Esophagus muscularis mucosa (tissue), 4 donors: Measurements from ENCODE around the gene ISG20.

ENCODE experiments used
- EP300 ChIP-seq: sonication (generic); formaldehyde crosslinking; IDR thresholded peaks from one replicate; pipeline ENCODE4 v1.6.1; 2017; ENCODE audit warnings: antibody characterized with exemption
- POLR2A ChIP-seq: fragments of 450-650 bp; IDR thresholded peaks from one replicate; pipeline ENCODE4 v1.6.1; 2017; ENCODE audit warnings: antibody characterized with exemption, moderate library complexity, mild to moderate bottlenecking, low read depth
- POLR2AphosphoS5 ChIP-seq, 2 donors: sonication (generic); formaldehyde crosslinking; IDR thresholded peaks; one replicate each; pipeline ENCODE4 v1.6.1; 2017; ENCODE audit warnings: antibody characterized with exemption in 2 of 2
- TF ChIP-seq, protein P1 (sequence below), 3 experiments: fragments of 200-600 bp in 2 of 3; fragments of 450-650 bp in 1 of 3; sonication (generic) in 2 of 3; IDR thresholded peaks; one replicate each; pipeline ENCODE4 v1.5.1; 2017 to 2019; ENCODE audit warnings: antibody characterized with exemption in 3 of 3, mild to moderate bottlenecking in 2 of 3, moderate library complexity in 1 of 3

DNA sequence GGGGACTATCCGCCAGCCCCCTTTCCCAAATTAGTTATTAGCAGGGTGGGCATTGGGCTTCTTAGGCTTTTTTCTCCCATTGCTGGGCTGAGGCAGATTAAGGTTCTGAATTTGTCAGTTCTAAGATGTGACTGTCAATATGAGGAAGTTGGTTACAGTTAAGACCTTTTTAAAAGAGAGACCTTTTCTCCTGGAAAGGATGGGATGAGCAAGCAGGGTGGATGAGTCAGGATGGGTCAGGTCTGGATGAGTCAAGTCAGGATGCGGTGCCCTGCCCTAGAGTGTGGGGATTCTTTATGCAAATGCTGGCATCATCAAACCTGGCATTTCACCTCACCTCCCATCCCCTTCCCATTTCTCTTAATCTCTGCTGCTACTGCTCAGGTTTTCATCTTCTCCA lies 15.8 kb upstream of the ISG20 start:
- TF ChIP-seq POLR2A (no peak), POLR2AphosphoS5 (IDR thresholded peaks at IDR 0.05) (no peak), EP300 (no peak)
- TF ChIP-seq, protein P1, sequence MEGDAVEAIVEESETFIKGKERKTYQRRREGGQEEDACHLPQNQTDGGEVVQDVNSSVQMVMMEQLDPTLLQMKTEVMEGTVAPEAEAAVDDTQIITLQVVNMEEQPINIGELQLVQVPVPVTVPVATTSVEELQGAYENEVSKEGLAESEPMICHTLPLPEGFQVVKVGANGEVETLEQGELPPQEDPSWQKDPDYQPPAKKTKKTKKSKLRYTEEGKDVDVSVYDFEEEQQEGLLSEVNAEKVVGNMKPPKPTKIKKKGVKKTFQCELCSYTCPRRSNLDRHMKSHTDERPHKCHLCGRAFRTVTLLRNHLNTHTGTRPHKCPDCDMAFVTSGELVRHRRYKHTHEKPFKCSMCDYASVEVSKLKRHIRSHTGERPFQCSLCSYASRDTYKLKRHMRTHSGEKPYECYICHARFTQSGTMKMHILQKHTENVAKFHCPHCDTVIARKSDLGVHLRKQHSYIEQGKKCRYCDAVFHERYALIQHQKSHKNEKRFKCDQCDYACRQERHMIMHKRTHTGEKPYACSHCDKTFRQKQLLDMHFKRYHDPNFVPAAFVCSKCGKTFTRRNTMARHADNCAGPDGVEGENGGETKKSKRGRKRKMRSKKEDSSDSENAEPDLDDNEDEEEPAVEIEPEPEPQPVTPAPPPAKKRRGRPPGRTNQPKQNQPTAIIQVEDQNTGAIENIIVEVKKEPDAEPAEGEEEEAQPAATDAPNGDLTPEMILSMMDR (IDR thresholded peaks at IDR 0.05): no peak
